GM21528 (cell line): ENCODE results near the gene AGPAT3.
A peak's percentile ranks its signal among the peaks of the same experiment; 100 is the strongest.
"Not testable (repeated sequence)": the region's sequence is repeated elsewhere in the genome, so short reads cannot be mapped to it uniquely, and the experiment has no call there.

Experiments used
- ATAC-seq: cut with Tn5 transposase; IDR thresholded peaks from one replicate; pipeline ENCODE4 v1.9.1; 2021; ENCODE audit warnings: mild to moderate bottlenecking, moderate library complexity; ENCODE audit not compliant: unreplicated experiment, low FRiP score

The AGPAT3 gene

GRCh38 chr21:43832648-43833047 lies 32.4 kb upstream of the AGPAT3 start:
- no peak for ATAC-seq

- no peak for ATAC-seq
Observed at GRCh38 chr21:43834146-43834905, 30.7 kb upstream of the AGPAT3 start.

- no peak for ATAC-seq
Observed at GRCh38 chr21:43835050-43835449, 30.0 kb upstream of the AGPAT3 start.

GRCh38 chr21:43835861-43836260 lies 29.2 kb upstream of the AGPAT3 start:
- no peak for ATAC-seq

- ATAC-seq = no peak
Observed at GRCh38 chr21:43836616-43837015, 28.4 kb upstream of the AGPAT3 start.

GRCh38 chr21:43840259-43840658 lies 24.8 kb upstream of the AGPAT3 start:
- no peak for ATAC-seq

- no peak for ATAC-seq
Observed at GRCh38 chr21:43842742-43843141, 22.3 kb upstream of the AGPAT3 start.

GRCh38 chr21:43844906-43845305 lies 20.1 kb upstream of the AGPAT3 start:
- not testable (repeated sequence) for ATAC-seq

- no peak for ATAC-seq
Observed at GRCh38 chr21:43845386-43845785, 19.6 kb upstream of the AGPAT3 start.

- no peak for ATAC-seq
Observed at GRCh38 chr21:43846430-43846829, 18.6 kb upstream of the AGPAT3 start.

- ATAC-seq = no peak
Observed at GRCh38 chr21:43847301-43847700, 17.7 kb upstream of the AGPAT3 start.

- ATAC-seq = no peak
Observed at GRCh38 chr21:43848771-43849170, 16.3 kb upstream of the AGPAT3 start.

GRCh38 chr21:43849532-43850299 lies 15.3 kb upstream of the AGPAT3 start:
- ATAC-seq = no peak

GRCh38 chr21:43850728-43851295 lies 14.2 kb upstream of the AGPAT3 start:
- no peak for ATAC-seq

- no peak for ATAC-seq
Observed at GRCh38 chr21:43851593-43851992, 13.4 kb upstream of the AGPAT3 start.

- ATAC-seq = peak; percentile 15
Observed at GRCh38 chr21:43853851-43854772, 10.9 kb upstream of the AGPAT3 start.

- ATAC-seq = peak; percentile 66
Observed at GRCh38 chr21:43854773-43855633, 10.0 kb upstream of the AGPAT3 start.

GRCh38 chr21:43855955-43856354 lies 9.1 kb upstream of the AGPAT3 start:
- ATAC-seq = no peak

- no peak for ATAC-seq
Observed at GRCh38 chr21:43858806-43859648, 6.0 kb upstream of the AGPAT3 start.
